Tibial nerve (tissue), 4 donors: ENCODE results near the gene SFRP5. TPM values are rescaled to one million over a fixed set of nuclear protein-coding genes. Genes with fewer than 3 reads are reported as not detected.

ENCODE experiments used
- DNase-seq, 2 donors: peaks; one replicate each; pipeline ENCODE4 v3.0.0-alpha.2; 2019; ENCODE audit warnings: low spot score in 2 of 2
- H3K27ac ChIP-seq, 4 donors: fragments of 200-600 bp; sonication (generic) in 3 of 4; one replicate each; pipeline ENCODE4 v1.5.1; 2017 to 2019; ENCODE audit warnings: mild to moderate bottlenecking in 1 of 4
- H3K27me3 ChIP-seq, 2 donors: fragments of 200-600 bp; sonication (generic) in 1 of 2; one replicate each; pipeline versions ENCODE4 v1.5.1 to v1.6.0; 2017 to 2019
- H3K36me3 ChIP-seq, 3 donors: fragments of 200-600 bp; sonication (generic); one replicate each; pipeline ENCODE4 v1.5.1; 2018 to 2019
- H3K4me1 ChIP-seq, 4 donors: fragments of 200-600 bp; sonication (generic) in 3 of 4; one replicate each; pipeline ENCODE4 v1.5.1; 2017 to 2019
- H3K4me3 ChIP-seq, 4 donors: fragments of 200-600 bp; sonication (generic) in 3 of 4; one replicate each; pipeline ENCODE4 v1.5.1; 2017 to 2019; ENCODE audit warnings: mild to moderate bottlenecking in 1 of 4, moderate library complexity in 1 of 4
- H3K9me3 ChIP-seq, 4 donors: fragments of 200-600 bp; sonication (generic) in 3 of 4; one replicate each; pipeline ENCODE4 v1.5.1; 2017 to 2019
- CTCF ChIP-seq, 5 experiments: fragments of 200-600 bp in 3 of 5; fragments of 450-650 bp in 2 of 5; sonication (generic) in 3 of 5; IDR thresholded peaks; one replicate each; pipeline ENCODE4 v1.5.1; 2016 to 2019; ENCODE audit warnings: antibody characterized with exemption in 5 of 5, mild to moderate bottlenecking in 3 of 5, moderate library complexity in 2 of 5
- EP300 ChIP-seq, 2 donors: sonication (generic); formaldehyde crosslinking; IDR thresholded peaks; one replicate each; pipeline ENCODE4 v1.6.1; 2017; ENCODE audit warnings: antibody characterized with exemption in 2 of 2, mild to moderate bottlenecking in 1 of 2
- POLR2A ChIP-seq, 2 donors: fragments of 450-650 bp; IDR thresholded peaks; one replicate each; pipeline ENCODE4 v1.6.1; 2017; ENCODE audit warnings: antibody characterized with exemption in 2 of 2, mild to moderate bottlenecking in 2 of 2, moderate library complexity in 2 of 2
- WGBS, 2 donors: methylation state at CpG; one replicate each; pipeline ENCODE4 v1.1.5; 2018; 5-methylcytosine and 5-hydroxymethylcytosine counted together
- total RNA-seq, 4 donors: library from RNA; depleted of rRNA; stranded (reverse); fragments of >200 nt; gene quantifications; one replicate each; pipeline ENCODE4 v1.1.0, GENCODE V29; 2016

Gene SFRP5
- total RNA-seq: 100 to 1,000 TPM; 183 to 530 (median 479) TPM

- peak within 1 kb of the TSS; percentile 67 to 91 (median 83) for H3K27ac ChIP-seq
- peak within 1 kb of the TSS; percentile 40 to 65 (median 53) for H3K4me3 ChIP-seq
- H3K27me3 ChIP-seq: peaks cover 0 to 27% of the 10 kb centered on the region in 2 donors
- peaks cover 0 to 5% (median 0%) of the 10 kb centered on the region in 3 donors for H3K36me3 ChIP-seq
- WGBS, 2 donors: 15 to 17% methylated on average over 38 to 41 of the region's 44 CpGs
- H3K9me3 ChIP-seq: no peaks in the 10 kb centered on the region
- TF ChIP-seq EP300 (IDR thresholded peaks at IDR 0.05) (peak in 1 of 2 donors; percentile 65), POLR2A (IDR thresholded peaks at IDR 0.05) (peak; percentile 20 to 58), CTCF (IDR thresholded peaks at IDR 0.05) (no peak)
- DNase-seq: no peak
- peaks cover 0 to 39% (median 2%) of the 10 kb centered on the region in 4 donors for H3K4me1 ChIP-seq
Observed at GRCh38 chr10:97771913-97772823, at the start of gene SFRP5. Gene SFRP5 (minus strand): TSS chr10:97771999. CDS start chr10:97771833, 166 bp downstream.

GRCh38 chr10:97820096-97820704 lies 48.4 kb upstream of the SFRP5 start:
- peaks cover 0 to under 1% (median 0%) of the 10 kb centered on the region in 4 donors for H3K4me1 ChIP-seq
- H3K27ac ChIP-seq: no peak overlapping the region
- TF ChIP-seq POLR2A (IDR thresholded peaks at IDR 0.05) (no peak), CTCF (IDR thresholded peaks at IDR 0.05) (no peak), EP300 (IDR thresholded peaks at IDR 0.05) (no peak)
- H3K9me3 ChIP-seq: no peaks in the 10 kb centered on the region
- DNase-seq: no peak
- WGBS, 2 donors: 86 to 90% methylated on average over 8 of the region's 8 CpGs
- H3K36me3 ChIP-seq: no peaks in the 10 kb centered on the region
- no peak overlapping the region for H3K4me3 ChIP-seq
- H3K27me3 ChIP-seq: no peaks in the 10 kb centered on the region

- no peaks in the 10 kb centered on the region for H3K27me3 ChIP-seq
Observed at GRCh38 chr10:97818572-97818971, 46.8 kb upstream of the SFRP5 start.

GRCh38 chr10:97816609-97817008 lies 44.8 kb upstream of the SFRP5 start:
- H3K4me3 ChIP-seq: no peak overlapping the region
- no peaks in the 10 kb centered on the region for H3K36me3 ChIP-seq
- no peak overlapping the region for H3K27ac ChIP-seq
- no peaks in the 10 kb centered on the region for H3K27me3 ChIP-seq
- no peaks in the 10 kb centered on the region for H3K9me3 ChIP-seq
- no peak for DNase-seq
- no peaks in the 10 kb centered on the region for H3K4me1 ChIP-seq
- no peak for TF ChIP-seq EP300 (IDR thresholded peaks at IDR 0.05)
- no peak for TF ChIP-seq POLR2A (IDR thresholded peaks at IDR 0.05)
- TF ChIP-seq CTCF (IDR thresholded peaks at IDR 0.05): no peak
- 75% methylated on average over 4 of the region's 4 CpGs for WGBS, 2 donors

More at GRCh38 chr10:97818572-97818971, 46.8 kb upstream of the SFRP5 start:
- no peak for DNase-seq
- Histone ChIP-seq H3K36me3 (no peaks in the 10 kb centered on the region), H3K4me1 (no peaks in the 10 kb centered on the region), H3K9me3 (no peaks in the 10 kb centered on the region), H3K27ac (no peak overlapping the region), H3K4me3 (no peak overlapping the region)
- TF ChIP-seq EP300 (IDR thresholded peaks at IDR 0.05): no peak
- no peak for TF ChIP-seq CTCF (IDR thresholded peaks at IDR 0.05)
- no peak for TF ChIP-seq POLR2A (IDR thresholded peaks at IDR 0.05)

- Histone ChIP-seq H3K27ac (no peak overlapping the region), H3K4me1 (no peaks in the 10 kb centered on the region), H3K36me3 (no peaks in the 10 kb centered on the region), H3K4me3 (no peak overlapping the region), H3K27me3 (no peaks in the 10 kb centered on the region), H3K9me3 (no peaks in the 10 kb centered on the region)
- DNase-seq: no peak
- TF ChIP-seq POLR2A (IDR thresholded peaks at IDR 0.05) (no peak), EP300 (IDR thresholded peaks at IDR 0.05) (no peak), CTCF (IDR thresholded peaks at IDR 0.05) (no peak)
- 87 to 92% methylated on average over 5 of the region's 5 CpGs for WGBS, 2 donors
Observed at GRCh38 chr10:97814996-97815395, 43.2 kb upstream of the SFRP5 start.
